H1 (cell line): ENCODE data around the gene PHKG2. TPM values are rescaled to one million over a fixed set of nuclear protein-coding genes. Genes with fewer than 3 reads are reported as not detected.

Experiments
- CTCF ChIA-PET: fragments of 300-600 bp; sonication (Branson Sonifier 250); formaldehyde crosslinking; loops from one replicate; lab custom pipeline; 2021; ENCODE audit not compliant: partially characterized antibody; lab: Charles Lee
- POLR2A ChIA-PET: fragments of 300-600 bp; sonication (Branson Sonifier 250); formaldehyde crosslinking; loops from one replicate; lab custom pipeline; 2021; ENCODE audit warnings: inconsistent platforms; ENCODE audit not compliant: partially characterized antibody; lab: Charles Lee
- DNase-seq, 2 experiments: peaks; one replicate each; pipeline versions ENCODE4 v3.0.0 to v3.0.0-alpha.2; 2010 to 2022; ENCODE audit warnings: low spot score in 2 of 2, low read depth in 1 of 2, mixed read lengths in 1 of 2
- FAIRE-seq: peaks from 2 replicates; lab custom pipeline; 2011; peaks lifted over from hg19 to GRCh38; lab: Jason Lieb, UNC
- H2AFZ ChIP-seq: 2 replicates; pipeline ENCODE4 v1.8.1; 2012; ENCODE audit warnings: low read length, inconsistent platforms
- H2AK5ac ChIP-seq: 2 replicates; pipeline ENCODE4 v1.6.1; 2013; ENCODE audit warnings: low read depth, low read length
- H2BK120ac ChIP-seq: replicated peaks from 2 replicates; pipeline ENCODE3; 2013; ENCODE audit warnings: low read depth, low read length, inconsistent platforms
- H2BK12ac ChIP-seq: 2 replicates; pipeline ENCODE4 v1.6.1; 2013; ENCODE audit warnings: low read depth, low read length
- H2BK15ac ChIP-seq: 2 replicates; pipeline ENCODE4 v1.6.1; 2013; ENCODE audit warnings: low read length
- H2BK20ac ChIP-seq: 2 replicates; pipeline ENCODE4 v1.6.1; 2013; ENCODE audit warnings: low read length
- H2BK5ac ChIP-seq: 2 replicates; pipeline ENCODE4 v1.6.1; 2013; ENCODE audit warnings: low read depth, low read length
- H3K14ac ChIP-seq: 2 replicates; pipeline ENCODE4 v1.6.1; 2013; ENCODE audit warnings: inconsistent platforms; ENCODE audit not compliant: insufficient read length
- H3K18ac ChIP-seq: 2 replicates; pipeline ENCODE4 v1.6.1; 2013; ENCODE audit warnings: low read length; ENCODE audit errors: extremely low read depth
- H3K23ac ChIP-seq: 2 replicates; pipeline ENCODE4 v1.6.1; 2013; ENCODE audit warnings: inconsistent platforms; ENCODE audit not compliant: insufficient read length
- H3K23me2 ChIP-seq: 2 replicates; pipeline ENCODE4 v1.6.1; 2013; ENCODE audit warnings: low read depth, low read length
- H3K27ac ChIP-seq: 2 replicates; pipeline ENCODE4 v1.6.1; 2011; ENCODE audit warnings: low read depth, low read length, inconsistent platforms
- H3K27me3 ChIP-seq, 4 experiments: replicated peaks in 1 of 4; 1 replicate in 1 of 4; 2 replicates in 3 of 4; pipeline versions ENCODE4 v1.6.1 to v1.8.1; 2011 to 2013; ENCODE audit warnings: low read length in 3 of 4, mild to moderate bottlenecking in 3 of 4, inconsistent platforms in 2 of 4, mixed read lengths in 2 of 4, moderate library complexity in 1 of 4; ENCODE audit not compliant: control insufficient read depth in 3 of 4, insufficient read depth in 3 of 4; ENCODE audit errors: extremely low read depth in 1 of 4
- H3K36me3 ChIP-seq, 4 experiments: 2 replicates each; pipeline versions ENCODE4 v1.6.1 to v1.8.1; 2011 to 2013; ENCODE audit warnings: mild to moderate bottlenecking in 4 of 4, low read length in 3 of 4, moderate library complexity in 2 of 4, control low read depth in 1 of 4, inconsistent platforms in 1 of 4; ENCODE audit not compliant: insufficient read depth in 4 of 4, control insufficient read depth in 2 of 4
- H3K4ac ChIP-seq: replicated peaks from 2 replicates; pipeline ENCODE3; 2013; ENCODE audit warnings: low read length, low read depth, mixed read lengths, inconsistent platforms; ENCODE audit not compliant: insufficient read length
- H3K4me1 ChIP-seq, 4 experiments: replicated peaks in 1 of 4; 1 replicate in 1 of 4; 2 replicates in 3 of 4; pipeline versions ENCODE4 v1.6.1 to v1.8.1; 2011 to 2013; ENCODE audit warnings: low read length in 3 of 4, inconsistent platforms in 2 of 4, mixed read lengths in 1 of 4; ENCODE audit not compliant: insufficient read depth in 4 of 4, control insufficient read depth in 3 of 4
- H3K4me2 ChIP-seq, 2 experiments: 2 replicates each; pipeline versions ENCODE4 v1.6.1 to v1.8.1; 2011 to 2013; ENCODE audit warnings: low read depth in 2 of 2, low read length in 2 of 2, control low read depth in 1 of 2, inconsistent platforms in 1 of 2, mild to moderate bottlenecking in 1 of 2; ENCODE audit not compliant: insufficient read depth in 1 of 2
- H3K4me3 ChIP-seq, 4 experiments: fragments of 200-600, 300-600 bp in 1 of 4; sonication (generic), shearing (Covaris generic), sonication (Bioruptor Twin) in 1 of 4; 2 replicates each; pipeline versions ENCODE4 v1.5.1 to v1.8.1; 2011 to 2016; ENCODE audit warnings: low read length in 4 of 4, low read depth in 3 of 4, control low read depth in 2 of 4, inconsistent platforms in 2 of 4, mild to moderate bottlenecking in 2 of 4, mixed read lengths in 1 of 4, moderate library complexity in 1 of 4; ENCODE audit not compliant: insufficient read depth in 2 of 4; ENCODE audit errors: extremely low read depth in 1 of 4
- H3K56ac ChIP-seq: replicated peaks from 2 replicates; pipeline ENCODE3; 2013; ENCODE audit warnings: low read depth, mild to moderate bottlenecking, mixed read lengths, low read length, inconsistent platforms; ENCODE audit not compliant: insufficient read length
- H3K79me1 ChIP-seq: 2 replicates; pipeline ENCODE4 v1.6.1; 2013; ENCODE audit warnings: low read depth, low read length, control low read depth
- H3K79me2 ChIP-seq, 2 experiments: 2 replicates each; pipeline versions ENCODE4 v1.6.1 to v1.8.1; 2012 to 2013; ENCODE audit warnings: low read length in 2 of 2, mild to moderate bottlenecking in 2 of 2, inconsistent platforms in 1 of 2; ENCODE audit not compliant: insufficient read depth in 2 of 2, control insufficient read depth in 1 of 2
- H3K9ac ChIP-seq, 4 experiments: replicated peaks in 1 of 4; 1 replicate in 1 of 4; 2 replicates in 3 of 4; pipeline versions ENCODE4 v1.6.1 to v1.8.1; 2011 to 2013; ENCODE audit warnings: low read depth in 3 of 4, low read length in 3 of 4, control low read depth in 2 of 4, mild to moderate bottlenecking in 2 of 4, moderate library complexity in 2 of 4, inconsistent platforms in 1 of 4; ENCODE audit errors: extremely low read depth in 1 of 4
- H3K9me3 ChIP-seq, 2 experiments: 2 replicates each; pipeline versions ENCODE4 v1.6.1 to v1.8.1; 2012 to 2013; ENCODE audit warnings: mild to moderate bottlenecking in 2 of 2, moderate library complexity in 2 of 2, control low read depth in 1 of 2, inconsistent platforms in 1 of 2, low read depth in 1 of 2, low read length in 1 of 2, mixed read lengths in 1 of 2; ENCODE audit not compliant: insufficient read depth in 2 of 2
- H4K20me1 ChIP-seq, 2 experiments: replicated peaks in 1 of 2; 2 replicates each; pipeline versions ENCODE3 to v1.8.1; 2011 to 2013; ENCODE audit warnings: inconsistent platforms in 2 of 2, low read length in 2 of 2, mild to moderate bottlenecking in 1 of 2; ENCODE audit not compliant: insufficient read depth in 2 of 2, control insufficient read depth in 1 of 2
- H4K5ac ChIP-seq: 2 replicates; pipeline ENCODE4 v1.6.1; 2013; ENCODE audit warnings: low read length, low read depth, mixed read lengths, inconsistent platforms; ENCODE audit not compliant: insufficient read length
- H4K8ac ChIP-seq: 2 replicates; pipeline ENCODE4 v1.8.0; 2013; ENCODE audit warnings: mild to moderate bottlenecking, moderate library complexity, low read length, inconsistent platforms; ENCODE audit not compliant: insufficient read depth; ENCODE audit errors: extremely low read depth
- H4K91ac ChIP-seq: replicated peaks from 2 replicates; pipeline ENCODE3; 2013; ENCODE audit warnings: low read length, mixed read lengths, inconsistent platforms; ENCODE audit not compliant: insufficient read length
- CREB1 ChIP-seq: IDR thresholded peaks from 2 replicates; pipeline ENCODE4 v1.6.1; 2012; ENCODE audit warnings: inconsistent platforms
- PHF8 ChIP-seq: fragments of 200-600 bp; sonication (generic); conservative IDR thresholded peaks from 2 replicates; pipeline ENCODE4 v1.7.1; 2012; ENCODE audit warnings: low read depth, mild to moderate bottlenecking, inconsistent platforms, low read length, moderate library complexity
- SIX5 ChIP-seq: IDR thresholded peaks from 2 replicates; pipeline ENCODE4 v1.6.1; 2011; ENCODE audit warnings: mild to moderate bottlenecking, low read depth, low read length
- WGBS, 2 experiments: shearing (Covaris generic) in 1 of 2; methylation state at CpG; one replicate each; pipeline versions ENCODE4 v1.1.6 to v1.1.7; 2013 to 2015; ENCODE audit warnings: low lambda C conversion rate in 2 of 2, mixed read lengths in 2 of 2, inconsistent platforms in 1 of 2, low coverage in 1 of 2, missing lambda C conversion rate in 1 of 2; ENCODE audit not compliant: insufficient replicate concordance in 2 of 2, insufficient coverage in 1 of 2, insufficient read length in 1 of 2; ENCODE audit errors: extremely low coverage in 1 of 2, missing lambda C conversion rate in 1 of 2; 5-methylcytosine and 5-hydroxymethylcytosine counted together
- polyA plus RNA-seq, 7 experiments: library from polyadenylated mRNA; depleted of rRNA in 3 of 7; stranded (reverse) in 5 of 7; unstranded in 2 of 7; fragments of >200 nt in 5 of 7; fragments of 200-250 nt in 2 of 7; gene quantifications; 1 replicate in 5 of 7; 2 replicates in 1 of 7; 4 replicates in 1 of 7; pipeline versions ENCODE4 v1.2.1 to v1.2.3, GENCODE V29; 2011 to 2013; ENCODE audit warnings: missing spikeins in 2 of 7, mixed read lengths in 2 of 7
- total RNA-seq: library from RNA; stranded (reverse); fragmentation: NEBNext Ultra II Directional; extraction: Animal tissue kit (Norgen Biotek cat#: 25700); gene quantifications from 2 replicates; pipeline ENCODE4 v1.2.1, GENCODE V29; 2021

Gene PHKG2
- total and polyA plus RNA-seq, 2 of the 8 experiments (the other 6 are each of a cell fraction or from before 2014, with no cell fraction given): 36.0 to 53.4 TPM

GRCh38 chr16:30738984-30739951 lies 9.0 kb upstream of the PHKG2 start:
- Histone ChIP-seq H3K4me3 (no peak overlapping the region), H3K27ac (no peak overlapping the region; the same call in 1 of the 2 replicates), H3K9ac (0 out of 7 replicates have a peak overlapping the region, but pooled peaks of 1 of the 4 experiments have one; percentile 31), H3K79me2 (no peaks in the 10 kb centered on the region), H3K14ac (no peak overlapping the region), H3K18ac (no peak overlapping the region), H3K23ac (no peak overlapping the region), H4K91ac (no peak overlapping the region), H4K8ac (no peak overlapping the region), H3K4me1 (peaks cover 0 to 7% (median 2%) of the 10 kb centered on the region in 4 experiments; a peak in 5 of 7 replicates), H2BK5ac (no peak overlapping the region), H4K20me1 (peaks cover 2 to 6% of the 10 kb centered on the region in 2 experiments), H3K27me3 (no peaks in the 10 kb centered on the region; a peak in 1 of 7 replicates), H3K79me1 (no peaks in the 10 kb centered on the region), H4K5ac (no peak overlapping the region), H3K9me3 (no peaks in the 10 kb centered on the region), H2BK20ac (no peak overlapping the region), H3K56ac (no peak overlapping the region), H2BK15ac (no peak overlapping the region), H3K36me3 (peaks cover 13 to 45% (median 36%) of the 10 kb centered on the region in 4 experiments), H2AK5ac (no peak overlapping the region), H2BK120ac (no peak overlapping the region), H3K4me2 (0 out of 4 replicates have a peak overlapping the region, but pooled peaks of 1 of the 2 experiments have one; percentile 11), H3K23me2 (no peaks in the 10 kb centered on the region; the same call in 1 of the 2 replicates)
- 92% methylated on average over 26 of the region's 37 CpGs; no CpG with 5 or more reads in 1 of the 2 experiments for WGBS, 2 experiments
- ChIA-PET POLR2A (interaction anchor here (1.2 to 4.1 kb wide), 6 partner anchors 9 to 38 kb away, joined by 5 to 31 read pairs (median 10); partner anchors contain the start of gene PHKG2), CTCF (no interaction called here)
- DNase-seq (no peak), FAIRE-seq (no peak)
- no peak for TF ChIP-seq CREB1
- no peak for TF ChIP-seq SIX5
- no peak for TF ChIP-seq PHF8
- TF ChIP-seq, all 59 proteins: peak for 0
- Histone ChIP-seq H2BK12ac (no peak overlapping the region), H2AFZ (no peak overlapping the region), H3K4ac (no peak overlapping the region)
